ENCODE measurements around the gene MICALL2. TPM values are rescaled to one million over a fixed set of nuclear protein-coding genes. Genes with fewer than 3 reads are reported as not detected.

Gene MICALL2
- total RNA-seq, 1 donor from 2014 or later = 8.1 TPM

GRCh38 chr7:1433128-1433920 lies 25.9 kb downstream of the MICALL2 start:
- no peak overlapping the region for H3K4me3 ChIP-seq (ENCODE audit: low read depth, low read length)
- no peak for TF ChIP-seq CTCF (conservative IDR thresholded peaks at IDR 0.05; ENCODE audit: low read depth, low read length)
- DNase-seq (ENCODE audit: low read depth) = no peak

GRCh38 chr7:1432411-1433082 lies 26.7 kb downstream of the MICALL2 start:
- H3K4me3 ChIP-seq (ENCODE audit: low read depth, low read length) = no peak overlapping the region
- peak; percentile 93 for TF ChIP-seq CTCF (conservative IDR thresholded peaks at IDR 0.05; ENCODE audit: low read depth, low read length)
- DNase-seq (ENCODE audit: low read depth) = no peak

- no peak overlapping the region for H3K4me3 ChIP-seq (ENCODE audit: low read depth, low read length)
- no peak for DNase-seq (ENCODE audit: low read depth)
- no peak for TF ChIP-seq CTCF (conservative IDR thresholded peaks at IDR 0.05; ENCODE audit: low read depth, low read length)
Observed at GRCh38 chr7:1431634-1432380, 27.5 kb downstream of the MICALL2 start.

- no peak for DNase-seq (ENCODE audit: low read depth)
- no peak for TF ChIP-seq CTCF (conservative IDR thresholded peaks at IDR 0.05; ENCODE audit: low read depth, low read length)
- H3K4me3 ChIP-seq (ENCODE audit: low read depth, low read length) = no peak overlapping the region
Observed at GRCh38 chr7:1431226-1431625, 28.0 kb downstream of the MICALL2 start.

GRCh38 chr7:1430056-1430845 lies 29.0 kb downstream of the MICALL2 start:
- DNase-seq (ENCODE audit: low read depth) = no peak
- H3K4me3 ChIP-seq (ENCODE audit: low read depth, low read length) = no peak overlapping the region
- no peak for TF ChIP-seq CTCF (conservative IDR thresholded peaks at IDR 0.05; ENCODE audit: low read depth, low read length)

- no peak overlapping the region for H3K4me3 ChIP-seq (ENCODE audit: low read depth, low read length)
- no peak for DNase-seq (ENCODE audit: low read depth)
- no peak for TF ChIP-seq CTCF (conservative IDR thresholded peaks at IDR 0.05; ENCODE audit: low read depth, low read length)
Observed at GRCh38 chr7:1428941-1429501, 30.2 kb downstream of the MICALL2 start.
